ENCODE data around the gene ZBTB46.

ZBTB46 gene

GRCh38 chr20:63857764-63858392 lies 26.8 kb upstream of the ZBTB46 start:
- DNase-seq: peak in 1 of 2 experiments; percentile 22

GRCh38 chr20:63856098-63856511 lies 25.0 kb upstream of the ZBTB46 start:
- DNase-seq: no peak

GRCh38 chr20:63855363-63856097 lies 24.5 kb upstream of the ZBTB46 start:
- DNase-seq: no peak

- peak in 1 of 2 experiments; percentile 20 for DNase-seq
Observed at GRCh38 chr20:63854766-63855362, 23.8 kb upstream of the ZBTB46 start.

GRCh38 chr20:63854069-63854765 lies 23.2 kb upstream of the ZBTB46 start:
- peak in 1 of 2 experiments; percentile 28 for DNase-seq

- DNase-seq: peak in 1 of 2 experiments; percentile 26
Observed at GRCh38 chr20:63853733-63854068, 22.6 kb upstream of the ZBTB46 start.

- peak in 1 of 2 experiments; percentile 21 for DNase-seq
Observed at GRCh38 chr20:63851548-63851943, 20.5 kb upstream of the ZBTB46 start.

- peak; percentile 74 to 79 for DNase-seq
Observed at GRCh38 chr20:63850689-63851547, 19.9 kb upstream of the ZBTB46 start.

- DNase-seq: no peak
Observed at GRCh38 chr20:63848003-63848911, 17.2 kb upstream of the ZBTB46 start.

- DNase-seq: peak in 1 of 2 experiments; percentile 20
Observed at GRCh38 chr20:63847237-63848002, 16.4 kb upstream of the ZBTB46 start.

- peak in 1 of 2 experiments; percentile 14 for DNase-seq
Observed at GRCh38 chr20:63846888-63847236, 15.8 kb upstream of the ZBTB46 start.

- DNase-seq: peak in 1 of 2 experiments; percentile 24
Observed at GRCh38 chr20:63846128-63846771, 15.2 kb upstream of the ZBTB46 start.

GRCh38 chr20:63844511-63844991 lies 13.5 kb upstream of the ZBTB46 start:
- peak in 1 of 2 experiments; percentile 13 for DNase-seq

- peak in 1 of 2 experiments; percentile 19 for DNase-seq
Observed at GRCh38 chr20:63843778-63844177, 12.7 kb upstream of the ZBTB46 start.

GRCh38 chr20:63843222-63843621 lies 12.2 kb upstream of the ZBTB46 start:
- DNase-seq: no peak

GRCh38 chr20:63842258-63842657 lies 11.2 kb upstream of the ZBTB46 start:
- DNase-seq: no peak

- no peak for DNase-seq
Observed at GRCh38 chr20:63840405-63840828, 9.4 kb upstream of the ZBTB46 start.

GRCh38 chr20:63839620-63840019 lies 8.6 kb upstream of the ZBTB46 start:
- no peak for DNase-seq

GRCh38 chr20:63837479-63837878 lies 6.4 kb upstream of the ZBTB46 start:
- DNase-seq: no peak
